WTC11 (cell line): Measurements from ENCODE around the gene LGR6. TPM values are rescaled to one million over a fixed set of nuclear protein-coding genes. Genes with fewer than 3 reads are reported as not detected.

Source experiments
- ATAC-seq: fragments of 200-7000 bp; cut with Tn5 transposase; 2 replicates; pipeline ENCODE4 v1.10.0; 2021; ENCODE audit warnings: mild to moderate bottlenecking, moderate library complexity
- CTCF ChIA-PET: fragments of 300-600 bp; sonication (Branson Sonifier 250); formaldehyde crosslinking; loops from one replicate; lab custom pipeline; 2021; ENCODE audit warnings: antibody characterized with exemption; lab: Charles Lee
- POLR2A ChIA-PET: fragments of 350-600 bp; sonication (Branson Sonifier 250); formaldehyde crosslinking; loops from one replicate; lab custom pipeline; 2021; ENCODE audit warnings: antibody characterized with exemption; lab: Charles Lee
- DNase-seq: peaks from one replicate; pipeline ENCODE4 v3.0.0; 2021; ENCODE audit warnings: low spot score
- H3K27ac Mint-ChIP-seq: 2 replicates; pipeline ENCODE4 v1.8.0; 2021; ENCODE audit warnings: mixed read lengths
- H3K27me3 Mint-ChIP-seq: 2 replicates; pipeline ENCODE4 v1.8.0; 2021; ENCODE audit warnings: low read depth, mild to moderate bottlenecking, moderate library complexity, mixed read lengths
- H3K36me3 Mint-ChIP-seq: 2 replicates; pipeline ENCODE4 v1.8.0; 2021; ENCODE audit warnings: mixed read lengths
- H3K4me1 Mint-ChIP-seq: 2 replicates; pipeline ENCODE4 v1.8.0; 2022; ENCODE audit warnings: mixed read lengths
- H3K4me3 Mint-ChIP-seq: 2 replicates; pipeline ENCODE4 v1.8.0; 2021; ENCODE audit warnings: mild to moderate bottlenecking, moderate library complexity, mixed read lengths
- H3K9me3 Mint-ChIP-seq: 2 replicates; pipeline ENCODE4 v1.8.0; 2021; ENCODE audit warnings: mixed read lengths
- AFF4 ChIP-seq: sonication (generic); formaldehyde crosslinking; IDR thresholded peaks from 2 replicates; pipeline ENCODE4 v1.8.1; 2023; ENCODE audit warnings: mild to moderate bottlenecking, missing genetic modification reagents, borderline replicate concordance
- CREM ChIP-seq: sonication (generic); formaldehyde crosslinking; IDR thresholded peaks from 2 replicates; pipeline ENCODE4 v1.8.1; 2022; ENCODE audit warnings: mild to moderate bottlenecking, missing genetic modification reagents, moderate library complexity
- CTCF ChIP-seq: fragments of 200-600 bp; IDR thresholded peaks from 2 replicates; pipeline ENCODE4 v1.8.0; 2022; ENCODE audit warnings: antibody characterized with exemption
- E2F4 ChIP-seq: sonication (generic); formaldehyde crosslinking; IDR thresholded peaks from 2 replicates; pipeline ENCODE4 v1.8.1; 2022; ENCODE audit warnings: low read depth, mild to moderate bottlenecking, moderate library complexity, missing genetic modification reagents, borderline replicate concordance
- EMX1 ChIP-seq: fragments of 250-450 bp; sonication (Bioruptor Pico); IDR thresholded peaks from 2 replicates; pipeline ENCODE4 v1.8.0; 2021; ENCODE audit warnings: mild to moderate bottlenecking
- ESRRA ChIP-seq: sonication (generic); formaldehyde crosslinking; IDR thresholded peaks from 2 replicates; pipeline ENCODE4 v1.8.1; 2022; ENCODE audit warnings: mild to moderate bottlenecking, missing genetic modification reagents, borderline replicate concordance
- ETV6 ChIP-seq: sonication (generic); formaldehyde crosslinking; IDR thresholded peaks from 2 replicates; pipeline ENCODE4 v1.8.1; 2022; ENCODE audit warnings: mild to moderate bottlenecking, missing genetic modification reagents
- FOXK1 ChIP-seq: sonication (generic); formaldehyde crosslinking; IDR thresholded peaks from 2 replicates; pipeline ENCODE4 v1.8.0; 2022; ENCODE audit warnings: mild to moderate bottlenecking, moderate library complexity, missing genetic modification reagents
- HMGA2 ChIP-seq: fragments of 250-450 bp; sonication (Bioruptor Pico); IDR thresholded peaks from 2 replicates; pipeline ENCODE4 v1.4.0; 2021; ENCODE audit warnings: mild to moderate bottlenecking, moderate library complexity
- JAZF1 ChIP-seq: fragments of 250-450 bp; sonication (Bioruptor Pico); IDR thresholded peaks from 2 replicates; pipeline ENCODE4 v1.9.0; 2021; ENCODE audit warnings: moderate library complexity, mild to moderate bottlenecking, inconsistent platforms
- MAX ChIP-seq: sonication (generic); formaldehyde crosslinking; IDR thresholded peaks from 2 replicates; pipeline ENCODE4 v1.8.0; 2022; ENCODE audit warnings: mild to moderate bottlenecking, missing genetic modification reagents
- MYBL2 ChIP-seq: sonication (generic); formaldehyde crosslinking; IDR thresholded peaks from 2 replicates; pipeline ENCODE4 v1.8.1; 2023; ENCODE audit warnings: mild to moderate bottlenecking, moderate library complexity, missing genetic modification reagents
- NFYB ChIP-seq: sonication (generic); formaldehyde crosslinking; conservative IDR thresholded peaks from 2 replicates; pipeline ENCODE4 v1.8.0; 2022; ENCODE audit warnings: low read depth, missing genetic modification reagents
- NR2C2 ChIP-seq: sonication (generic); formaldehyde crosslinking; IDR thresholded peaks from 2 replicates; pipeline ENCODE4 v1.8.0; 2022; ENCODE audit warnings: mild to moderate bottlenecking, missing genetic modification reagents
- NR3C1 ChIP-seq: sonication (generic); formaldehyde crosslinking; conservative IDR thresholded peaks from 2 replicates; pipeline ENCODE4 v1.8.1; 2023; ENCODE audit warnings: low read depth, mild to moderate bottlenecking, missing genetic modification reagents
- TCF7 ChIP-seq: sonication (generic); formaldehyde crosslinking; IDR thresholded peaks from 2 replicates; pipeline ENCODE4 v1.8.0; 2022; ENCODE audit warnings: mild to moderate bottlenecking, low read depth, missing genetic modification reagents, moderate library complexity
- USF1 ChIP-seq: sonication (generic); formaldehyde crosslinking; IDR thresholded peaks from 2 replicates; pipeline ENCODE4 v1.8.0; 2022; ENCODE audit warnings: mild to moderate bottlenecking, missing genetic modification reagents
- USF2 ChIP-seq: sonication (generic); formaldehyde crosslinking; IDR thresholded peaks from 2 replicates; pipeline ENCODE4 v1.8.1; 2023; ENCODE audit warnings: mild to moderate bottlenecking, missing genetic modification reagents, moderate library complexity
- ZMAT4 ChIP-seq: fragments of 250-450 bp; sonication (Bioruptor Pico); IDR thresholded peaks from 2 replicates; pipeline ENCODE4 v1.9.0; 2021; ENCODE audit warnings: mild to moderate bottlenecking
- ZNF263 ChIP-seq: sonication (generic); formaldehyde crosslinking; IDR thresholded peaks from 2 replicates; pipeline ENCODE4 v1.8.1; 2022; ENCODE audit warnings: low read depth, mild to moderate bottlenecking, moderate library complexity, missing genetic modification reagents
- ZNF416 ChIP-seq: fragments of 250-450 bp; sonication (Bioruptor Pico); IDR thresholded peaks from 2 replicates; pipeline ENCODE4 v1.9.0; 2021; ENCODE audit warnings: mild to moderate bottlenecking, inconsistent platforms
- total RNA-seq: library from RNA; stranded (reverse); gene quantifications from 3 replicates; pipeline ENCODE4 v1.2.3, GENCODE V29; 2021

The LGR6 gene
- total RNA-seq, 1 experiment from 2014 or later, result 1.1 TPM

- DNase-seq, result no peak
- no peaks in the 10 kb centered on the region for H3K9me3 Mint-ChIP-seq
- no peak overlapping the region for H3K27ac Mint-ChIP-seq
- H3K4me3 Mint-ChIP-seq, result no peak overlapping the region
- peaks cover 3% of the 10 kb centered on the region; the same call in 1 of the 2 replicates for H3K27me3 Mint-ChIP-seq
- ChIA-PET POLR2A (no interaction called here), CTCF (no interaction called here)
- ATAC-seq, result no peak
- H3K36me3 Mint-ChIP-seq, result no peaks in the 10 kb centered on the region
- peaks cover 6% of the 10 kb centered on the region; the same call in 1 of the 2 replicates for H3K4me1 Mint-ChIP-seq
- no peak for TF ChIP-seq AFF4 (CRISPR knock-in tag)
- TF ChIP-seq ZNF416 (CRISPR knock-in tag), result no peak
- no peak for TF ChIP-seq JAZF1 (CRISPR knock-in tag)
- no peak for TF ChIP-seq EMX1 (CRISPR knock-in tag)
- no peak for TF ChIP-seq ETV6 (CRISPR knock-in tag)
- no peak for TF ChIP-seq MAX
- no peak for TF ChIP-seq E2F4 (CRISPR knock-in tag)
- TF ChIP-seq NFYB (CRISPR knock-in tag), result no peak
- no peak for TF ChIP-seq ZMAT4
- no peak for TF ChIP-seq FOXK1
- no peak for TF ChIP-seq MYBL2
- no peak for TF ChIP-seq TCF7 (CRISPR knock-in tag)
Observed at GRCh38 chr1:202223121-202223860, 29.7 kb downstream of the LGR6 start.

GRCh38 chr1:202224453-202224852 is 30.9 kb downstream of the LGR6 start:
- POLR2A ChIA-PET, result no interaction called here
- CTCF ChIA-PET, result interaction anchor here (1.2 to 3.3 kb wide), 3 partner anchors 10 to 36 kb away, joined by 3 to 23 read pairs (median 14); no protein-coding TSS in a partner anchor
- Mint-ChIP-seq H3K36me3 (no peaks in the 10 kb centered on the region), H3K4me1 (peaks cover 6% of the 10 kb centered on the region; the same call in 1 of the 2 replicates), H3K27ac (no peak overlapping the region), H3K9me3 (no peaks in the 10 kb centered on the region), H3K27me3 (peaks cover 3% of the 10 kb centered on the region; the same call in 1 of the 2 replicates), H3K4me3 (no peak overlapping the region)
- no peak for TF ChIP-seq HMGA2
- DNase-seq (no peak), ATAC-seq (no peak)

GRCh38 chr1:202225131-202225530 is 31.5 kb downstream of the LGR6 start:
- TF ChIP-seq USF1 (CRISPR knock-in tag) (no peak), NR3C1 (CRISPR knock-in tag) (no peak), CREM (no peak), ESRRA (CRISPR knock-in tag) (no peak), NR2C2 (CRISPR knock-in tag) (no peak), CTCF (no peak), TCF7 (CRISPR knock-in tag) (no peak), ZNF263 (CRISPR knock-in tag) (no peak), USF2 (CRISPR knock-in tag) (no peak)
- H3K36me3 Mint-ChIP-seq, result no peaks in the 10 kb centered on the region
- no peak overlapping the region for H3K27ac Mint-ChIP-seq
- no peak for DNase-seq
- H3K9me3 Mint-ChIP-seq, result no peaks in the 10 kb centered on the region
- H3K27me3 Mint-ChIP-seq, result peaks cover 3% of the 10 kb centered on the region; the same call in 1 of the 2 replicates
- POLR2A ChIA-PET, result no interaction called here
- ATAC-seq, result no peak
- no peak overlapping the region for H3K4me3 Mint-ChIP-seq
- H3K4me1 Mint-ChIP-seq, result peaks cover 6% of the 10 kb centered on the region; the same call in 1 of the 2 replicates
- CTCF ChIA-PET, result interaction anchor here (1.2 to 3.3 kb wide), 3 partner anchors 11 to 36 kb away, joined by 3 to 23 read pairs (median 14); no protein-coding TSS in a partner anchor
